ENCODE measurements around the gene SCML1. TPM values are rescaled to one million over a fixed set of nuclear protein-coding genes. Genes with fewer than 3 reads are reported as not detected.

SCML1 gene
- total RNA-seq, 1 donor from 2014 or later: 29.7 TPM

- no peak for DNase-seq (ENCODE audit: low spot score)
- TF ChIP-seq, protein P1, sequence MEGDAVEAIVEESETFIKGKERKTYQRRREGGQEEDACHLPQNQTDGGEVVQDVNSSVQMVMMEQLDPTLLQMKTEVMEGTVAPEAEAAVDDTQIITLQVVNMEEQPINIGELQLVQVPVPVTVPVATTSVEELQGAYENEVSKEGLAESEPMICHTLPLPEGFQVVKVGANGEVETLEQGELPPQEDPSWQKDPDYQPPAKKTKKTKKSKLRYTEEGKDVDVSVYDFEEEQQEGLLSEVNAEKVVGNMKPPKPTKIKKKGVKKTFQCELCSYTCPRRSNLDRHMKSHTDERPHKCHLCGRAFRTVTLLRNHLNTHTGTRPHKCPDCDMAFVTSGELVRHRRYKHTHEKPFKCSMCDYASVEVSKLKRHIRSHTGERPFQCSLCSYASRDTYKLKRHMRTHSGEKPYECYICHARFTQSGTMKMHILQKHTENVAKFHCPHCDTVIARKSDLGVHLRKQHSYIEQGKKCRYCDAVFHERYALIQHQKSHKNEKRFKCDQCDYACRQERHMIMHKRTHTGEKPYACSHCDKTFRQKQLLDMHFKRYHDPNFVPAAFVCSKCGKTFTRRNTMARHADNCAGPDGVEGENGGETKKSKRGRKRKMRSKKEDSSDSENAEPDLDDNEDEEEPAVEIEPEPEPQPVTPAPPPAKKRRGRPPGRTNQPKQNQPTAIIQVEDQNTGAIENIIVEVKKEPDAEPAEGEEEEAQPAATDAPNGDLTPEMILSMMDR (IDR thresholded peaks at IDR 0.05; ENCODE audit: unreplicated experiment): no peak
- H3K4me3 Mint-ChIP-seq (ENCODE audit: unreplicated experiment): no peak overlapping the region
- H3K9me3 Mint-ChIP-seq (ENCODE audit: unreplicated experiment): no peaks in the 10 kb centered on the region
- no peaks in the 10 kb centered on the region for H3K4me1 Mint-ChIP-seq (ENCODE audit: unreplicated experiment)
- no peak overlapping the region for H3K27ac Mint-ChIP-seq (ENCODE audit: unreplicated experiment)
- H3K36me3 Mint-ChIP-seq (ENCODE audit: low read depth, unreplicated experiment): no peaks in the 10 kb centered on the region
- peaks cover 3% of the 10 kb centered on the region for H3K27me3 Mint-ChIP-seq (ENCODE audit: unreplicated experiment)
Measured at GRCh38 chrX:17801431-17801830, 64.1 kb downstream of the SCML1 start.

GRCh38 chrX:17802756-17803155 lies 65.5 kb downstream of the SCML1 start:
- Mint-ChIP-seq H3K36me3 (ENCODE audit: low read depth, unreplicated experiment) (no peaks in the 10 kb centered on the region), H3K27ac (ENCODE audit: unreplicated experiment) (no peak overlapping the region), H3K4me3 (ENCODE audit: unreplicated experiment) (no peak overlapping the region), H3K9me3 (ENCODE audit: unreplicated experiment) (no peaks in the 10 kb centered on the region), H3K27me3 (ENCODE audit: unreplicated experiment) (peaks cover 3% of the 10 kb centered on the region), H3K4me1 (ENCODE audit: unreplicated experiment) (no peaks in the 10 kb centered on the region)
- TF ChIP-seq, protein P1 (IDR thresholded peaks at IDR 0.05; ENCODE audit: unreplicated experiment): no peak
- no peak for DNase-seq (ENCODE audit: low spot score)

DNA sequence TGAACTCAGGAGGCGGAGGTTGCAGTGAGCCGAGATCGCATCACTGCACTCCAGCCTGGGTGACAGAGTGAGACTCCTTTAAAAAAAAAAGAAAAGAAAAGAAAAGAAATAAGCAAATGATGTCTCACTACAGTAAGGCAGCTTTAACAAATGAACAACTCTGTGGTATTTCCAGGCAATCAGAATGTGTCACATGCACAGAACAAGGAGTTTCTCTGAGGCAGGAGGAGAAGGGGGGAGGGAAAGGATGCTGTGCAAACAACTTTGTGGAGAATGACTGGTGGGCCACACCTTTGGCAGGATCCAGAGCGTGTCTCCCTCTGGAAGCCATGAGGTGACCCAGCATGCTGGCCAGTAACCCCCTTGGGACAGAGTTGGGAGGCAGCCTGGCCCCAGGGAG lies 66.2 kb downstream of the SCML1 start:
- H3K36me3 Mint-ChIP-seq (ENCODE audit: low read depth, unreplicated experiment): no peaks in the 10 kb centered on the region
- no peak overlapping the region for H3K4me3 Mint-ChIP-seq (ENCODE audit: unreplicated experiment)
- no peak for DNase-seq (ENCODE audit: low spot score)
- no peak overlapping the region for H3K27ac Mint-ChIP-seq (ENCODE audit: unreplicated experiment)
- H3K9me3 Mint-ChIP-seq (ENCODE audit: unreplicated experiment): no peaks in the 10 kb centered on the region
- TF ChIP-seq, protein P1 (IDR thresholded peaks at IDR 0.05; ENCODE audit: unreplicated experiment): no peak
- no peaks in the 10 kb centered on the region for H3K4me1 Mint-ChIP-seq (ENCODE audit: unreplicated experiment)
- H3K27me3 Mint-ChIP-seq (ENCODE audit: unreplicated experiment): peaks cover 3% of the 10 kb centered on the region

Other genes with a start within 250 kb of the SCML1 start
- gene RAI2, start 123.8 kb downstream of the SCML1 start, total RNA-seq (ENCODE audit: unreplicated experiment): 7.0 TPM